ENCODE data around the gene XXYLT1.
A peak's percentile ranks its signal among the peaks of the same experiment; 100 is the strongest.

Gene XXYLT1

DNA sequence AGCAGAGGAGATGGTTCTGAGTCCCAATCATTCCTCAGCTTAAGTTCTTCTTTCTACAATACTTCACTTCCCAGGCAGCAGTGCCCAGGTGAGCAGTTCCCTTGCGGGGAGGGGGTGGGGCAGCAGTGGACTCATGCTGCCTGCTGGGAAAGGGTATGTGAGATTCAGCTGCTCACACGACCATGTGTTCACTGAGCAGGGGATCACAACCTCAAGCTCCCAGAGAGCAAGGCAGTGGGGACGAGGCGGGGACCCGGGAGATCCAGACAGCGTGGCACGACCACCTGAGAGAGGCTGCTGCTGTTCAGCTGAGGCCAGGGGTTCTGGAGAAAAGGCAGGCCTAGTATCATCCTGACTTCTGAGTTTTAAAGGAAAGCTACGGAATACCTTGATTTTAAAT, 166.6 kb downstream of the XXYLT1 start:
- H3K4me1 ChIP-seq (ENCODE audit: insufficient read depth, poor library complexity, severe bottlenecking), result peaks cover 26% of the 10 kb centered on the region
- TF ChIP-seq, protein P1, sequence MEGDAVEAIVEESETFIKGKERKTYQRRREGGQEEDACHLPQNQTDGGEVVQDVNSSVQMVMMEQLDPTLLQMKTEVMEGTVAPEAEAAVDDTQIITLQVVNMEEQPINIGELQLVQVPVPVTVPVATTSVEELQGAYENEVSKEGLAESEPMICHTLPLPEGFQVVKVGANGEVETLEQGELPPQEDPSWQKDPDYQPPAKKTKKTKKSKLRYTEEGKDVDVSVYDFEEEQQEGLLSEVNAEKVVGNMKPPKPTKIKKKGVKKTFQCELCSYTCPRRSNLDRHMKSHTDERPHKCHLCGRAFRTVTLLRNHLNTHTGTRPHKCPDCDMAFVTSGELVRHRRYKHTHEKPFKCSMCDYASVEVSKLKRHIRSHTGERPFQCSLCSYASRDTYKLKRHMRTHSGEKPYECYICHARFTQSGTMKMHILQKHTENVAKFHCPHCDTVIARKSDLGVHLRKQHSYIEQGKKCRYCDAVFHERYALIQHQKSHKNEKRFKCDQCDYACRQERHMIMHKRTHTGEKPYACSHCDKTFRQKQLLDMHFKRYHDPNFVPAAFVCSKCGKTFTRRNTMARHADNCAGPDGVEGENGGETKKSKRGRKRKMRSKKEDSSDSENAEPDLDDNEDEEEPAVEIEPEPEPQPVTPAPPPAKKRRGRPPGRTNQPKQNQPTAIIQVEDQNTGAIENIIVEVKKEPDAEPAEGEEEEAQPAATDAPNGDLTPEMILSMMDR (IDR thresholded peaks at IDR 0.05; ENCODE audit: poor library complexity, severe bottlenecking), result no peak
- no peak for ATAC-seq (ENCODE audit: low read depth)

DNA sequence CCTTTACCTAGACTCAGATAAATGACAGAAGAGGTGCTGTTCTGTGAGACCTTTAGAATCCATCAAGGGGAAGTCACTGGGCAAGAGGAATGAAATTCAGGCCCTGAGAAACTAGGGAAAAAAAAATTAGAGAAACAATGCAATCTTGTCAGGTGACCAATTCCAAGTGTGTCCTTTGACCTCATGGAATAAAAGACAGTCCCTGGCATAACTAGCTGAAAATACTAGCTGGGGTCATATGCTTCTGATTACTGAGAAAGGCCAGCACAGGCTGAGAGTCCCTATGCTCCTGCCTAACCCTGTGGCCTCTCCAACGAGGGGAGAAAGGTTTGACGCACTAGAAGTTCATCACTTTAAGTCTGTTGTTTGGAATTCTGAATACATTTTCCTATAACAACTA, 167.3 kb downstream of the XXYLT1 start:
- DNase-seq (ENCODE audit: low spot score) (no peak), ATAC-seq (ENCODE audit: low read depth) (no peak)
- Histone ChIP-seq H3K9me3 (ENCODE audit: severe bottlenecking) (no peaks in the 10 kb centered on the region), H3K36me3 (ENCODE audit: low read depth) (no peaks in the 10 kb centered on the region), H3K27ac (ENCODE audit: poor library complexity, severe bottlenecking) (peak overlapping the region; percentile 57), H3K4me3 (ENCODE audit: severe bottlenecking) (no peak overlapping the region), H3K27me3 (ENCODE audit: insufficient read depth, poor library complexity, severe bottlenecking) (no peaks in the 10 kb centered on the region), H3K4me1 (ENCODE audit: insufficient read depth, poor library complexity, severe bottlenecking) (peaks cover 26% of the 10 kb centered on the region)
- TF ChIP-seq, protein P1 (IDR thresholded peaks at IDR 0.05; ENCODE audit: poor library complexity, severe bottlenecking), result no peak

More for the DNA sequence above, 166.6 kb downstream of the XXYLT1 start:
- DNase-seq (ENCODE audit: low spot score), result no peak
- Histone ChIP-seq H3K9me3 (ENCODE audit: severe bottlenecking) (no peaks in the 10 kb centered on the region), H3K27me3 (ENCODE audit: insufficient read depth, poor library complexity, severe bottlenecking) (no peaks in the 10 kb centered on the region), H3K36me3 (ENCODE audit: low read depth) (no peaks in the 10 kb centered on the region), H3K27ac (ENCODE audit: poor library complexity, severe bottlenecking) (no peak overlapping the region), H3K4me3 (ENCODE audit: severe bottlenecking) (no peak overlapping the region)

DNA sequence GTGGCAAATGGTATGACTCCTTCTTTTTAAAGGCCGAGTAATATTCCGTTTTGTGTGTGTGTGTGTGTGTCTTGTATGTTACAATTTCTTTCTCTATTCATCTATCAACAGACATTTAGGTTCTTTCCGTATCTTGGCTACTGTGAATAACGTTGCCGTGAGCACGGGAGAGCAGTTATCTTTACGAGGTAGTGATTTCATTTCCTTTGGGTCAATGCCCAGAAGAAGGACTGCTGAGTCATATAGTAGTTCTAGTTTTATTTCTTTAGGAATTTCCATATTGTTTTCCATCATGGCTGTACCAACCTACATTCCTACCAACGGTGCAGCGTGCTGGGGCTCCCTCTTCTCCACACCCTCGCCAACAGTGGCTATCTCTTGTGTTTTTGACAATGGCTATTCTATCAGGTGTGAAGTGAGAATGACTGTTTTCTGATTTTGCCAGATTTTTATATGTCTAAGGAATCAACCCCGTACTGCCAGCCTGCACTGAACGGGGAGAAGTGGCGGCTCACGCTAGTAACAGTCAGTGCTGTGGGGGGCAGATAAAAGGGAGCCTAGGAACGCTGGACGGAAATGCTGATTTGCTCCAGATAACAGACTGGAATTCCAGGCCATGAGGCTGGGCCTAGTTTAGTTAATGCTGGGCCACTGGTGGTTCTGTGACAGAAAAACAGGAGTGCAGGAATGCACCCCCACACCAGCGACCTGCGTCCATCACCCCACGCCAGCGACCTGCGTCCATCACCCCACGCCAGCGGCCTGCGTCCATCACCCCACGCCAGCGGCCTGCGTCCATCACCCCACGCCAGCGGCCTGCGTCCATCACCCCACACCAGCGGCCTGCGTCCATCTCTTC, 168.1 kb downstream of the XXYLT1 start:
- no peak for DNase-seq (ENCODE audit: low spot score)

DNA sequence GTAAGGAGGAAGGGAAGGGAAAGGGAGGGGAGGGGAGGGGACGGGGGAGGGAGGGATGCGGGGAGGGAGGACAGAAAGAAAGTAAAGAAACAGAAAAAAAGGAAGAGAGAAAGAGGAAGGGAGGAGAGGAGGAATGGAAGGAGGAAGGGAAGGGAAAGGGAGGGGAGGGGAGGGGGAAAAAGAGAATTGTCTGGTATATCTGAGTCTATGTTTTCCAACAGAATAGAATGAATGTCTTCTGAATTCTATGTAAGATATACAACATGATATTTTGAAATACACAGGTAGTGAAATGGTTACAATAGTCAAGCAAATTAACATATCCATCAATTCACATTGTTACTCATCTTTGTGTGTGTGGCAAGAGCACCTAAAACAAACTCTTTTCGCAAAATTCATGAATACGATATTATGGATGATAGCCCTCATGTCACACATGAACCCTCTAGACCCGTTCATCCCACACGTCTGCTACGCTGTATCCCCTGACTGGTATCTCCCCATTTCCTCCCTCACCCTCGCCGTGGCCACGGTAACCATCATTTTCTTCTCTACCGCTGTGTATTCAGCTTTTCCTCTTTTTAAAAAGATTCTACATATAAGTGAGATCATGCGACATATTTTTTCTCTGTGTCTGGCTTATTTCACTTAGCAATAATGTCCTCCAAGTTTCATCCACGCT, 168.9 kb downstream of the XXYLT1 start:
- Histone ChIP-seq H3K4me1 (ENCODE audit: insufficient read depth, poor library complexity, severe bottlenecking) (peaks cover 38% of the 10 kb centered on the region), H3K27me3 (ENCODE audit: insufficient read depth, poor library complexity, severe bottlenecking) (no peaks in the 10 kb centered on the region), H3K9me3 (ENCODE audit: severe bottlenecking) (no peaks in the 10 kb centered on the region), H3K36me3 (ENCODE audit: low read depth) (no peaks in the 10 kb centered on the region), H3K27ac (ENCODE audit: poor library complexity, severe bottlenecking) (peak overlapping the region; percentile 57), H3K4me3 (ENCODE audit: severe bottlenecking) (no peak overlapping the region)
- ATAC-seq (ENCODE audit: low read depth), result no peak
- TF ChIP-seq, protein P1 (IDR thresholded peaks at IDR 0.05; ENCODE audit: poor library complexity, severe bottlenecking), result no peak
- DNase-seq (ENCODE audit: low spot score), result no peak

More for the DNA sequence above, 168.1 kb downstream of the XXYLT1 start:
- Histone ChIP-seq H3K27ac (ENCODE audit: poor library complexity, severe bottlenecking) (peak overlapping the region; percentile 57), H3K9me3 (ENCODE audit: severe bottlenecking) (no peaks in the 10 kb centered on the region), H3K36me3 (ENCODE audit: low read depth) (no peaks in the 10 kb centered on the region), H3K27me3 (ENCODE audit: insufficient read depth, poor library complexity, severe bottlenecking) (no peaks in the 10 kb centered on the region), H3K4me3 (ENCODE audit: severe bottlenecking) (no peak overlapping the region), H3K4me1 (ENCODE audit: insufficient read depth, poor library complexity, severe bottlenecking) (peaks cover 31% of the 10 kb centered on the region)
- peak; percentile 77 for ATAC-seq (ENCODE audit: low read depth)
- TF ChIP-seq, protein P1 (IDR thresholded peaks at IDR 0.05; ENCODE audit: poor library complexity, severe bottlenecking), result no peak

All from RWPE2 (cell line).